GM12892 (cell line): ENCODE measurements around the gene BST1.

Source experiments
- POLR2A ChIP-seq: IDR thresholded peaks from 2 replicates; pipeline ENCODE4 v1.6.1; 2011; ENCODE audit warnings: low read depth, low read length, control low read depth
- POLR2AphosphoS5 ChIP-seq: IDR thresholded peaks from 2 replicates; pipeline ENCODE4 v1.6.1; 2011; ENCODE audit warnings: low read depth, low read length, control low read depth

DNA sequence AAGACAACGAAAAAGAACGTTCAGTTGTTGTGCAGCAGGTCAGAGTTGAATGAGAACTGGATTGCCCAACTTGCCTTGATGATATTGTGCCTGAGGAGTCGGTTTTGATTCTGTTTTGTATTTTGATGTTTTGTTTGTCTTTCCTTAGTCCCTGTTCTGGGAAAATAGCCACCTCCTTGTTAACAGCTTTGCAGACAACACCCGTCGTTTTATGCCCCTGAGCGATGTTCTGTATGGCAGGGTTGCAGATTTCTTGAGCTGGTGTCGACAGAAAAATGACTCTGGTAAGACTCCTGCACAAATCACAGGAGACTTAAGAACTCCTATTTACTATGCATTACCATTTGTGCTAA lies 4.5 kb downstream of the BST1 start:
- TF ChIP-seq POLR2AphosphoS5: no peak
- TF ChIP-seq POLR2A: no peak
